SU-DHL-6 (cell line): ENCODE data around the gene TTI1.

Experiments used
- H2AFZ ChIP-seq: fragments of 200-600 bp; sonication (generic); 2 replicates; pipeline ENCODE4 v1.6.1; 2014; ENCODE audit warnings: low read depth, mild to moderate bottlenecking, moderate library complexity, mixed read lengths, antibody characterized with exemption, low read length; ENCODE audit not compliant: severe bottlenecking
- H3F3A ChIP-seq: fragments of 200-600 bp; shearing (Covaris generic); 2 replicates; pipeline ENCODE4 v1.6.0; 2016; ENCODE audit warnings: antibody characterized with exemption, mild to moderate bottlenecking; ENCODE audit not compliant: insufficient read depth
- H3K27ac ChIP-seq: fragments of 200-600 bp; sonication (generic); 2 replicates; pipeline ENCODE4 v1.5.1; 2016; ENCODE audit warnings: low read depth, mild to moderate bottlenecking, low read length, moderate library complexity, mixed read lengths
- H3K27me3 ChIP-seq: fragments of 200-600 bp; sonication (generic), shearing (Covaris generic); 2 replicates; pipeline ENCODE4 v1.6.0; 2014; ENCODE audit warnings: mild to moderate bottlenecking, low read length
- H3K36me3 ChIP-seq: fragments of 200-600 bp; sonication (generic); 2 replicates; pipeline ENCODE4 v1.6.1; 2014; ENCODE audit warnings: mild to moderate bottlenecking, low read length, mixed read lengths
- H3K4me2 ChIP-seq: fragments of 300-600, 200-600 bp; shearing (Covaris generic), sonication (generic); 2 replicates; pipeline ENCODE4 v1.6.0; 2014; ENCODE audit warnings: low read length, low read depth, mild to moderate bottlenecking; ENCODE audit not compliant: poor library complexity, severe bottlenecking
- H3K4me3 ChIP-seq: fragments of 200-600 bp; sonication (generic); 2 replicates; pipeline ENCODE4 v1.5.1; 2014; ENCODE audit warnings: antibody characterized with exemption, low read length, mild to moderate bottlenecking, mixed read lengths; ENCODE audit not compliant: insufficient read depth, poor library complexity, severe bottlenecking
- H3K79me2 ChIP-seq: fragments of 200-600 bp; sonication (generic); 2 replicates; pipeline ENCODE4 v1.6.1; 2014; ENCODE audit warnings: mild to moderate bottlenecking, low read length, moderate library complexity; ENCODE audit not compliant: insufficient read depth
- H3K9ac ChIP-seq: fragments of 200-600 bp; sonication (generic); 2 replicates; pipeline ENCODE4 v1.7.0; 2014; ENCODE audit warnings: mild to moderate bottlenecking, low read length
- H3K9me2 ChIP-seq: fragments of 200-600 bp; sonication (generic); replicated peaks from 2 replicates; pipeline ENCODE4 v1.6.1; 2014; ENCODE audit warnings: low read length; ENCODE audit not compliant: insufficient read depth
- H3K9me3 ChIP-seq: fragments of 200-600 bp; sonication (generic); 2 replicates; pipeline ENCODE4 v1.6.1; 2014; ENCODE audit warnings: low read length, mixed read lengths; ENCODE audit not compliant: insufficient read depth
- H4K20me1 ChIP-seq: fragments of 200-600 bp; sonication (generic); 2 replicates; pipeline ENCODE4 v1.6.1; 2014; ENCODE audit warnings: low read depth, mild to moderate bottlenecking, antibody characterized with exemption, low read length, moderate library complexity, mixed read lengths
- EZH2phosphoT487 ChIP-seq: fragments of 200-600 bp; sonication (generic), shearing (Covaris generic); conservative IDR thresholded peaks from 2 replicates; pipeline ENCODE4 v1.6.1; 2018; ENCODE audit warnings: mild to moderate bottlenecking, antibody characterized with exemption, low read length, moderate library complexity, mixed read lengths
- TF ChIP-seq, protein P1 (sequence below): fragments of 200-600 bp; sonication (generic); IDR thresholded peaks from one replicate; pipeline ENCODE4 v1.5.1; 2017; ENCODE audit warnings: antibody characterized with exemption, mild to moderate bottlenecking, low read length, moderate library complexity; ENCODE audit not compliant: insufficient read depth, poor library complexity, severe bottlenecking

TTI1 gene

GRCh38 chr20:38055848-38056247, 22.6 kb upstream of the TTI1 start:
- peaks cover 6% of the 10 kb centered on the region; the same call in 1 of the 2 replicates for H4K20me1 ChIP-seq
- no peaks in the 10 kb centered on the region for H3K9me3 ChIP-seq
- H3K4me2 ChIP-seq: no peak overlapping the region
- no peak overlapping the region for H2AFZ ChIP-seq
- peaks cover 58% of the 10 kb centered on the region for H3K79me2 ChIP-seq
- no peak overlapping the region for H3K4me3 ChIP-seq
- H3K36me3 ChIP-seq: peaks cover 44% of the 10 kb centered on the region
- peaks cover 9% of the 10 kb centered on the region; the same call in 1 of the 2 replicates for H3F3A ChIP-seq
- no peak overlapping the region for H3K27ac ChIP-seq
- H3K9me2 ChIP-seq: no peaks in the 10 kb centered on the region
- H3K27me3 ChIP-seq: no peaks in the 10 kb centered on the region
- H3K9ac ChIP-seq: no peak overlapping the region
- TF ChIP-seq EZH2phosphoT487: no peak
- TF ChIP-seq, protein P1, sequence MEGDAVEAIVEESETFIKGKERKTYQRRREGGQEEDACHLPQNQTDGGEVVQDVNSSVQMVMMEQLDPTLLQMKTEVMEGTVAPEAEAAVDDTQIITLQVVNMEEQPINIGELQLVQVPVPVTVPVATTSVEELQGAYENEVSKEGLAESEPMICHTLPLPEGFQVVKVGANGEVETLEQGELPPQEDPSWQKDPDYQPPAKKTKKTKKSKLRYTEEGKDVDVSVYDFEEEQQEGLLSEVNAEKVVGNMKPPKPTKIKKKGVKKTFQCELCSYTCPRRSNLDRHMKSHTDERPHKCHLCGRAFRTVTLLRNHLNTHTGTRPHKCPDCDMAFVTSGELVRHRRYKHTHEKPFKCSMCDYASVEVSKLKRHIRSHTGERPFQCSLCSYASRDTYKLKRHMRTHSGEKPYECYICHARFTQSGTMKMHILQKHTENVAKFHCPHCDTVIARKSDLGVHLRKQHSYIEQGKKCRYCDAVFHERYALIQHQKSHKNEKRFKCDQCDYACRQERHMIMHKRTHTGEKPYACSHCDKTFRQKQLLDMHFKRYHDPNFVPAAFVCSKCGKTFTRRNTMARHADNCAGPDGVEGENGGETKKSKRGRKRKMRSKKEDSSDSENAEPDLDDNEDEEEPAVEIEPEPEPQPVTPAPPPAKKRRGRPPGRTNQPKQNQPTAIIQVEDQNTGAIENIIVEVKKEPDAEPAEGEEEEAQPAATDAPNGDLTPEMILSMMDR: no peak

DNA sequence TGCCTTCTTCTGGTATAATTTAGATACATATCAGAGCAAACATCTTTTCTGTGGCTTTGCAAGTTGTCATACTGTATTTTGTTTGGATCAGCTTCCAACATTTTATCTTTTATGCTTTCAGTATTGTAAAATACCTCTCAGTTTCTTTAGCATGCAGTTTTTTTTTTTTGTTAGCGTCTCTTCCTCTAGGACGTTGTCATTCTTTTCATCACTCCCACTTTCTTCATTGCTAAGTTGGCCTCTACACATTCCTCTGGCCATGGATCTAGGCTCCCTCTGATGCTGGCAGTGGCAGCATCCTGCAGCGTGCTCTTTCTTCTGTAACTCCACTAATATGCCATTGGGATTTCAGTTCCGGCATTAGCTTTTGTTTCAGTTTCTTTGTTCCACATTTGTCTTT, 22.0 kb upstream of the TTI1 start:
- Histone ChIP-seq H3K79me2 (peaks cover 63% of the 10 kb centered on the region), H3F3A (peaks cover 9% of the 10 kb centered on the region; the same call in 1 of the 2 replicates), H2AFZ (no peak overlapping the region), H3K4me2 (no peak overlapping the region), H3K27me3 (no peaks in the 10 kb centered on the region), H3K27ac (no peak overlapping the region), H3K4me3 (no peak overlapping the region), H4K20me1 (peaks cover 6% of the 10 kb centered on the region; the same call in 1 of the 2 replicates), H3K9me3 (no peaks in the 10 kb centered on the region), H3K9ac (no peak overlapping the region), H3K9me2 (no peaks in the 10 kb centered on the region), H3K36me3 (peaks cover 46% of the 10 kb centered on the region)
- TF ChIP-seq EZH2phosphoT487: no peak
- TF ChIP-seq, protein P1: no peak

DNA sequence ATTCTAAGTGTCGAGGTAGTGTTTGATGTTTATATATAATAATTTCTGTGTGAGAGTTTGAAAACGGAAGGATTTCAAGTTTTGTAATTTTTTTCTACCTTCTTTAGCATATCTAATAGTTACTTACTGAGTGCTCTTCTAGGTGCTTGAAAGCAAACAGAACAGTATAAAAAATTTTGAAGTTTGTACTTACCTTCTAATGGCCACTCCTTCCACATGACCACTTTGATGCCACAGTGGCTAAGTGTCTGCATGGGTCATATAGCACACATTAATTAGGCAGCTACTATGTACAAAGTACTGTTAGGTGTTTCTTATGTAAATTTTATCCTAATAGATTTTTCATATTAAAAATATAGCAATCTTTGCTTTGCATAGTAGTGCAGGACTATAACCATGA, 21.4 kb upstream of the TTI1 start:
- H3K9ac ChIP-seq: no peak overlapping the region
- peaks cover 70% of the 10 kb centered on the region for H3K79me2 ChIP-seq
- no peak overlapping the region for H2AFZ ChIP-seq
- peaks cover 43% of the 10 kb centered on the region for H3K36me3 ChIP-seq
- no peaks in the 10 kb centered on the region for H3K9me3 ChIP-seq
- H3K4me2 ChIP-seq: no peak overlapping the region
- no peaks in the 10 kb centered on the region for H3K27me3 ChIP-seq
- H4K20me1 ChIP-seq: peaks cover 6% of the 10 kb centered on the region; the same call in 1 of the 2 replicates
- TF ChIP-seq EZH2phosphoT487: no peak
- TF ChIP-seq, protein P1: no peak
- H3K4me3 ChIP-seq: no peak overlapping the region
- no peak overlapping the region for H3K27ac ChIP-seq
- peaks cover 9% of the 10 kb centered on the region; the same call in 1 of the 2 replicates for H3F3A ChIP-seq
- H3K9me2 ChIP-seq: no peaks in the 10 kb centered on the region

DNA sequence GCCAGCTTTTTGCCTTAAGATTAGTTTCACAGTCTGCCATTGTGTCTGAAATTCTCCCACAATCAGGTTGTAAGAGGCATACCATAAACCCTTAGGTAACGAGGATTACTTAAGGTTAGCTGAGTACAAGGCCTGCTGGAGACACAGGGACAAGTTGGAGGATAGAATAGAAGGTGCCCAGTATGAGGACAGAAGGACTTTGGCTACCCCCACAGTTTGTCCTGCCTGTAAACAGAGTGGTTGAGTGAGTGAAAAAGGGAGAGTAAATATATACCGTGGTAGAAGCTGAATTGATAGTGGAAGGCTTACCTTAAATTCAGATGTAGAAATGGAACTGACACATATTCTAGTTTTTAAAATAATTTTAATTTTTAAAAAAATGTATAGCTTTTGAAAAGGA, 19.6 kb upstream of the TTI1 start:
- H3K36me3 ChIP-seq: peaks cover 34% of the 10 kb centered on the region

More for the DNA sequence above, 19.6 kb upstream of the TTI1 start:
- H3K27me3 ChIP-seq: no peaks in the 10 kb centered on the region
- TF ChIP-seq, protein P1: no peak
- no peak for TF ChIP-seq EZH2phosphoT487
- no peak overlapping the region for H3K27ac ChIP-seq
- no peaks in the 10 kb centered on the region for H3K9me2 ChIP-seq
- no peaks in the 10 kb centered on the region for H3K9me3 ChIP-seq
- H3K9ac ChIP-seq: no peak overlapping the region
- no peak overlapping the region for H3K4me3 ChIP-seq
- no peak overlapping the region for H2AFZ ChIP-seq
- peaks cover 7% of the 10 kb centered on the region for H4K20me1 ChIP-seq
- H3K79me2 ChIP-seq: peaks cover 72% of the 10 kb centered on the region
- peaks cover 9% of the 10 kb centered on the region; the same call in 1 of the 2 replicates for H3F3A ChIP-seq
- H3K4me2 ChIP-seq: no peak overlapping the region
